Smooth muscle cell (in vitro differentiated cells): ENCODE measurements around the gene TNS3. TPM values are rescaled to one million over a fixed set of nuclear protein-coding genes. Genes with fewer than 3 reads are reported as not detected.

ENCODE experiments used
- DNase-seq: peaks from one replicate; lab custom pipeline; 2025; ENCODE audit not compliant: unreplicated experiment; lab: John Stamatoyannopoulos, UW
- H2AFZ ChIP-seq: fragments of 200-600 bp; sonication (generic); 2 replicates; pipeline ENCODE4 v1.6.0; 2016; ENCODE audit warnings: antibody characterized with exemption, low read depth, mild to moderate bottlenecking
- H3F3A ChIP-seq: fragments of 200-600 bp; sonication (generic); 2 replicates; pipeline ENCODE4 v1.6.0; 2017; ENCODE audit warnings: antibody characterized with exemption, low read depth
- H3K27ac ChIP-seq: fragments of 200-600 bp; sonication (generic); 2 replicates; pipeline ENCODE4 v1.5.1; 2016; ENCODE audit warnings: low read depth, mild to moderate bottlenecking
- H3K27me3 ChIP-seq: fragments of 200-600 bp; sonication (generic); 2 replicates; pipeline ENCODE4 v1.6.1; 2016; ENCODE audit warnings: low read depth, mild to moderate bottlenecking
- H3K36me3 ChIP-seq: fragments of 200-600 bp; sonication (generic); 2 replicates; pipeline ENCODE4 v1.5.1; 2016; ENCODE audit warnings: low read depth
- H3K4me1 ChIP-seq: fragments of 200-600 bp; sonication (generic); 2 replicates; pipeline ENCODE4 v1.5.1; 2016; ENCODE audit warnings: low read depth
- H3K4me2 ChIP-seq: fragments of 200-600 bp; sonication (generic); 2 replicates; pipeline ENCODE4 v1.6.0; 2016; ENCODE audit warnings: mild to moderate bottlenecking
- H3K4me3 ChIP-seq: fragments of 200-600 bp; sonication (generic); 2 replicates; pipeline ENCODE4 v1.5.1; 2016; ENCODE audit warnings: mild to moderate bottlenecking
- H3K79me2 ChIP-seq: fragments of 200-600 bp; sonication (generic); 2 replicates; pipeline ENCODE4 v1.6.0; 2016; ENCODE audit warnings: low read depth, mild to moderate bottlenecking
- H3K9ac ChIP-seq: fragments of 200-600 bp; sonication (generic); 2 replicates; pipeline ENCODE4 v1.6.0; 2016; ENCODE audit warnings: low read depth
- H3K9me3 ChIP-seq: fragments of 200-600 bp; sonication (generic); replicated peaks from 2 replicates; pipeline ENCODE4 v1.5.1; 2016; ENCODE audit warnings: low read depth
- H4K20me1 ChIP-seq: fragments of 200-600 bp; sonication (generic); 2 replicates; pipeline ENCODE4 v1.6.0; 2016; ENCODE audit warnings: low read depth
- CTCF ChIP-seq: fragments of 200-600 bp; sonication (generic); IDR thresholded peaks from 2 replicates; pipeline ENCODE4 v1.5.1; 2017; ENCODE audit warnings: borderline replicate concordance, mild to moderate bottlenecking, antibody characterized with exemption; ENCODE audit not compliant: insufficient read depth, poor library complexity, severe bottlenecking
- whole genome bisulfite sequencing: methylation state at CpG from one replicate; pipeline ENCODE4 v1.1.7; 2016; ENCODE audit warnings: low lambda C conversion rate; 5-methylcytosine and 5-hydroxymethylcytosine counted together
- polyA plus RNA-seq: library from polyadenylated mRNA; unstranded; fragments of >200 nt; fragmentation: Nextera tagmentation; extraction: Ambion mirVana; gene quantifications from 2 replicates; pipeline ENCODE4 v1.2.1, GENCODE V29; 2016
- total RNA-seq: library from RNA; depleted of rRNA; stranded (reverse); fragments of >200 nt; gene quantifications from 2 replicates; pipeline ENCODE4 v1.2.3, GENCODE V29; 2014

TNS3 gene
- total and polyA plus RNA-seq, 2 experiments from 2014 or later = 32.6 to 50.5 TPM

- Histone ChIP-seq H3K4me2 (no peak overlapping the region), H4K20me1 (no peaks in the 10 kb centered on the region), H3K4me1 (no peaks in the 10 kb centered on the region), H3K27ac (no peak overlapping the region), H3F3A (no peaks in the 10 kb centered on the region), H3K36me3 (no peaks in the 10 kb centered on the region), H3K4me3 (no peak overlapping the region), H3K9me3 (no peaks in the 10 kb centered on the region), H3K27me3 (no peaks in the 10 kb centered on the region), H2AFZ (no peak overlapping the region), H3K79me2 (no peaks in the 10 kb centered on the region), H3K9ac (no peak overlapping the region)
- TF ChIP-seq CTCF = no peak
- 92% methylated on average over 7 of the region's 7 CpGs for WGBS
- DNase-seq = no peak
Observed at GRCh38 chr7:47268851-47269836, 312.8 kb downstream of the TNS3 start.

GRCh38 chr7:47267346-47267745, 314.6 kb downstream of the TNS3 start:
- Histone ChIP-seq H4K20me1 (no peaks in the 10 kb centered on the region), H3K4me1 (no peaks in the 10 kb centered on the region), H3K36me3 (no peaks in the 10 kb centered on the region), H3K4me3 (no peak overlapping the region), H3K9ac (no peak overlapping the region), H3K27me3 (no peaks in the 10 kb centered on the region), H3K9me3 (no peaks in the 10 kb centered on the region), H3K4me2 (no peak overlapping the region), H3K79me2 (no peaks in the 10 kb centered on the region), H3F3A (no peaks in the 10 kb centered on the region), H2AFZ (no peak overlapping the region), H3K27ac (no peak overlapping the region)
- no peak for TF ChIP-seq CTCF
- 75% methylated on average over 7 of the region's 7 CpGs for WGBS
- DNase-seq = no peak

GRCh38 chr7:47266799-47267198, 315.1 kb downstream of the TNS3 start:
- Histone ChIP-seq H3K4me1 (no peaks in the 10 kb centered on the region), H3K9me3 (no peaks in the 10 kb centered on the region), H3K27ac (no peak overlapping the region), H3F3A (no peaks in the 10 kb centered on the region), H3K27me3 (no peaks in the 10 kb centered on the region), H3K4me3 (no peak overlapping the region), H4K20me1 (no peaks in the 10 kb centered on the region), H3K4me2 (no peak overlapping the region), H3K9ac (no peak overlapping the region), H3K79me2 (no peaks in the 10 kb centered on the region), H3K36me3 (no peaks in the 10 kb centered on the region), H2AFZ (no peak overlapping the region)
- TF ChIP-seq CTCF = no peak
- WGBS = 92% methylated on average over 6 of the region's 6 CpGs
- no peak for DNase-seq
